Astrocyte of the cerebellum (primary cell): ENCODE data around the gene TIMM17B.

Experiments used
- DNase-seq: peaks from one replicate; pipeline ENCODE4 v3.0.0-alpha.2; 2011; ENCODE audit warnings: low read depth
- H3K4me3 ChIP-seq: 2 replicates; pipeline ENCODE4 v1.5.1; 2011; ENCODE audit warnings: mild to moderate bottlenecking, low read depth, low read length, moderate library complexity
- in situ Hi-C: cut with HindIII; loops from 2 replicates; pipeline ENCODE4 v1.10.0; 2017; ENCODE audit warnings: low sequenced_read_pairs
- TF ChIP-seq, protein P1 (sequence below): IDR thresholded peaks from 2 replicates; pipeline ENCODE4 v1.5.1; 2012; ENCODE audit warnings: low read length, low read depth, moderate library complexity, mild to moderate bottlenecking; ENCODE audit errors: missing control alignments

The TIMM17B gene

DNA sequence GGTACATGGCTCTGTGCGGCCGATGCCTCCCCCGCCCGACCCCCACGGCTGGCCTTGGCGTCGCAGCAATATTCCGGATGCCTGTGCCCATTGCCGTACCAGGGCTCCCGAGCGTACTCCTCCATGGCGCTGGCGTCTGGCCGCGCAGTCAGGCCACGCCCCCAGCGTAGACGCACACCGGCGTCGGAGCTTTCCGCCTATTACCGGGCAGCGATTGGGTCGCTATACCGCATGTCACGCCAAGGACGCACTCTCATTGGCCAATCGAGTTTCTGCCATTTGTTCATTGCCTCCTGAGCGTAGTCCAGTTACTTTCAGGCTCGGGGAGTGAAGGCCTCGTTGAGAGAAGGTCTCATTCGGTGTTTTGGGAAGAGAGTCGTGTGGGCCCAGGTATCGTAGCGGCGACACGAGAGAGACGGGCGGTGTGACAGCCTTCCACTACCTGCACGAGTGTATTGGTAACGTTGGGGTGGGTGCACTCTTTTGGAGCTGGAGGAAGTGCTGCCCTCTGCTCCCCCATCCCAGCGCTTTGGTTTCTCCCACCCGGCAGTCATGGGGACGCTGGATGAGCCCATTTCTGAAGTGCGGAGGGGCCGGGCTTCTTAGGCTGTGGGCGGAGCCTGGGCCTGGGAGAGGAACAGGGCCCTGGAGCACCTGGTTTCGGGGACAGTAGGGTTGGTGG, at the start of gene TIMM17B, which contains the start of gene PQBP1:
Gene TIMM17B (minus strand): TSS at position 144 of the 682 bp plus-strand sequence. CDS start 19 bp downstream, at position 125.
Gene PQBP1 (plus strand): TSS at position 306 of the 682 bp plus-strand sequence. CDS start 580 bp downstream, outside the sequence.
- peak within 1 kb of the TSS; percentile 77 for H3K4me3 ChIP-seq
- TF ChIP-seq, protein P1, sequence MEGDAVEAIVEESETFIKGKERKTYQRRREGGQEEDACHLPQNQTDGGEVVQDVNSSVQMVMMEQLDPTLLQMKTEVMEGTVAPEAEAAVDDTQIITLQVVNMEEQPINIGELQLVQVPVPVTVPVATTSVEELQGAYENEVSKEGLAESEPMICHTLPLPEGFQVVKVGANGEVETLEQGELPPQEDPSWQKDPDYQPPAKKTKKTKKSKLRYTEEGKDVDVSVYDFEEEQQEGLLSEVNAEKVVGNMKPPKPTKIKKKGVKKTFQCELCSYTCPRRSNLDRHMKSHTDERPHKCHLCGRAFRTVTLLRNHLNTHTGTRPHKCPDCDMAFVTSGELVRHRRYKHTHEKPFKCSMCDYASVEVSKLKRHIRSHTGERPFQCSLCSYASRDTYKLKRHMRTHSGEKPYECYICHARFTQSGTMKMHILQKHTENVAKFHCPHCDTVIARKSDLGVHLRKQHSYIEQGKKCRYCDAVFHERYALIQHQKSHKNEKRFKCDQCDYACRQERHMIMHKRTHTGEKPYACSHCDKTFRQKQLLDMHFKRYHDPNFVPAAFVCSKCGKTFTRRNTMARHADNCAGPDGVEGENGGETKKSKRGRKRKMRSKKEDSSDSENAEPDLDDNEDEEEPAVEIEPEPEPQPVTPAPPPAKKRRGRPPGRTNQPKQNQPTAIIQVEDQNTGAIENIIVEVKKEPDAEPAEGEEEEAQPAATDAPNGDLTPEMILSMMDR = no peak
- in situ Hi-C loops = no loop called here
- DNase-seq = peak; percentile 92

DNA sequence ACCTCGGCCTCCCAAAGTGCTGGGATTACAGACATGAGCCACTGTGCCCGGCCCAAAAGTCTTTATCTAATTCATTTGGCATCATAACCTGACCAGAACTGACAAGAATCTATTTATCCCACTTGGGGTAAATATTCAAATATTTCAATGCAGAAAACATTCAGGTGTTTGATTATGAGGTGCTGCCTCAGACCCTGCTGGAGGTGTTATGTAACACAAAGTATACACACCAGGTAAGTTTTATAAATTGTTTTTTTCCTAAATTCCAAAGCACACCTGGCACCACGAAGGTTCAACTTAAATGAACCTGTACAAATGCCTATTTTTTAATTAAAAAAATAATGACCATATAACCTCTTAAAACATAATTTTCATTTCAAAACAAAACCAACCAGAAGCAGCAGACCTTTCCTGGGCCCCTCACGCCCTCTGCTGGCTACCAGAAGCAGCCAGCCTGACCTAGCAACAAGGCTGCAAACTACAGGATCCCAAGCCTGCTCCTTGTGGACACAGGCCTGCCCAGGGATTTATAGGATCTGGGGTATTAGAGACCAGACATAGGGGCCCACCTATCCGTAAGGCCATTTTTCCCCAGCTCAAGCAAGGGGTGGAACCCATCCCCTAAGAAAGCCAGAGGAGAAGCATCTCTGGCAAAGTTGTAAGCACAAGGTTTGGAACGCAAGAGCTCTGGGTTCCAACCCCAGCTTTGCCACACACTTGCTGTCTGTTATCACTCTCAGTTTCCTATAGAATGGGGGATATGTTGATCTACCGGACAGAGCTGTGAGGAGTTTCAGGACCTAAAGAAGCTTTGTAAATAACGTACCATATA, 48.2 kb upstream of the TIMM17B start:
- DNase-seq = no peak
- no peak overlapping the region for H3K4me3 ChIP-seq
- in situ Hi-C loops = no loop called here
- TF ChIP-seq, protein P1 = peak; percentile 84

- in situ Hi-C loops = no loop called here
- DNase-seq = no peak
- TF ChIP-seq, protein P1 = no peak
- no peak overlapping the region for H3K4me3 ChIP-seq
Measured at GRCh38 chrX:48942895-48943294, 45.3 kb upstream of the TIMM17B start.

DNA sequence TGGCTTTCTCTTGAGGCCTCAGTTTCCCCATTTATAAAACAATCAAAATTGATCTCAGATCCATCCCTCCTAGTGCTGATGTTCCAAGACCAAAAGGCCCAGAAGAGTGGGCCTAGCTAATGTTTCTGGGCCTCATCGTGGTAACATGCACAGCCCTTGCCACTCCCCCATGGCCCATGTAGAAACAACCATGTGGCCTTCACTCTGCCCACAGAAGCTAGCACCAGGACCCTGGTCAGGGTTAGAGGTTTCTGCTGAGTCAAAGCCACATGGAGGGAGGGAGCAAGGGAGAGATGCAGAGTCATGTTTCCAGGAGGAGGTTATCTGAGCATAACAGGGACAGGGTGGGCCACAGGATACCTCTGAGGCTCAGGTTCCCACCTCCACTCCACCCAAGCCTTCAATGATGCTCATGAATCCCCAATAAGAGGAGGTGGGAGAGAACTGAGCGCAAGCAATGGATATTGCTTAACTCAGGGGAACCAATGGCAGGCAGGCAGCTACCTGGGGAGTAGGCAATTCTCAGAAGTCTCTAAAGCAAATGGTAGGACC, 42.9 kb upstream of the TIMM17B start:
- no peak overlapping the region for H3K4me3 ChIP-seq
- in situ Hi-C loops = no loop called here
- TF ChIP-seq, protein P1 = no peak
- DNase-seq = no peak

GRCh38 chrX:48939524-48940228, 42.1 kb upstream of the TIMM17B start:
- no peak for DNase-seq

More at GRCh38 chrX:48939524-48940228, 42.1 kb upstream of the TIMM17B start:
- TF ChIP-seq, protein P1 = no peak
- in situ Hi-C loops = no loop called here
- H3K4me3 ChIP-seq = no peak overlapping the region
